GM19351 (cell line): ENCODE data around the gene MYOZ1.
"Not testable (repeated sequence)": the region's sequence is repeated elsewhere in the genome, so short reads cannot be mapped to it uniquely, and the experiment has no call there.

Experiments used
- ATAC-seq: cut with Tn5 transposase; IDR thresholded peaks from one replicate; pipeline ENCODE4 v1.9.1; 2021; ENCODE audit warnings: mild to moderate bottlenecking, moderate library complexity; ENCODE audit not compliant: unreplicated experiment

MYOZ1 gene

GRCh38 chr10:73641328-73642060 lies at the start of gene MYOZ1:
MYOZ1 (minus strand) TSS chr10:73641474; CDS start chr10:73640017, 1,457 bp downstream.
- no peak for ATAC-seq

GRCh38 chr10:73690755-73691154 lies 49.5 kb upstream of the MYOZ1 start:
- not testable (repeated sequence) for ATAC-seq

DNA sequence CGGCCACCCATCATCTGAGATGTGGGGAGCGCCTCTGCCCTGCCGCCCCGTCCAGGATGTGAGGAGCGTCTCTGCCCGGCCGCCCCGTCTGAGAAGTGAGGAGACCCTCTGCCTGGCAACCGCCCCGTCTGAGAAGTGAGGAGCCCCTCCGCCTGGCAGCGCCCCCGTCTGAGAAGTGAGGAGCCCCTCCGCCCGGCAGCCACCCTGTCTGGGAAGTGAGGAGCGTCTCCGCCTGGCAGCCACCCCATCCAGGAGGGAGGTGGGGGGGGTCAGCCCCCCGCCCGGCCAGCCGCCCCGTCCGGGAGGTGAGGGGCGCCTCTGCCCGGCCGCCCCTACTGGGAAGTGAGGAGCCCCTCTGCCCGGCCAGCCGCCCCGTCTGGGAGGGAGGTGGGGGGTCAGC lies 48.3 kb upstream of the MYOZ1 start:
- not testable (repeated sequence) for ATAC-seq

GRCh38 chr10:73687641-73688040 lies 46.4 kb upstream of the MYOZ1 start:
- not testable (repeated sequence) for ATAC-seq

GRCh38 chr10:73674546-73674945 lies 33.3 kb upstream of the MYOZ1 start:
- not testable (repeated sequence) for ATAC-seq

- ATAC-seq = not testable (repeated sequence)
Measured at GRCh38 chr10:73668378-73668777, 27.1 kb upstream of the MYOZ1 start.

DNA sequence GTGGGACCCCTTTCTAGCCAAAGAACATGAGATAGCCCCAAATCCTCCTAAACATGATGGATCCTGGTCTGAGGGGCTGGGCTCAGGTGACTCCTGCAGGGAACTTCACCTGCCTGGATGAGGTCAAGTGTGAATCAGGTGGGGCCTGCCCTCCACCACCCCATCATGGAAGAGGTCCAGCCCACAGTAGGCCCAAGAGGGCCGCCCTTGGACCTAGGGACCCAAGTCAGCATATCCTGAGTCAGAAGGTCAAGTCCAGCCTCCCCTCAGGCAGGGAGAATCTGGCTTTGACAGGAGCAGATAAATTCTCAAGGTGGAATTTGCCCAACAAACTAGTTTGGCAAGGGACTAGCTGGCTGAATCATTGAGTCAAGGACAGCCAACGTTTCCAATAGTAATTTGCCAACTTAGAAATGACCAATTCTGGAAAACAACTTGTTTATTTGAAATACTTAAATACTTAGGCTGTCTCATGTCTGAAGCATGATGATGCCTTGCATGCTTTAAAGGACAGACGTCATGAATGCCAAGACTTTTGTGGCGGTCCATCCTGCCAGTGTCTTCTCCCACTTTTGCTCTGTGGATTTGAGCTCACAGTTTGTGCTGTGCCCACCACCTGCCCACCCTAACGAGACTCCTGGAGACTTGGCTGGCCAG lies 25.0 kb upstream of the MYOZ1 start:
- not testable (repeated sequence) for ATAC-seq

GRCh38 chr10:73665581-73665980 lies 24.3 kb upstream of the MYOZ1 start:
- ATAC-seq = not testable (repeated sequence)

GRCh38 chr10:73664156-73665040 lies 23.1 kb upstream of the MYOZ1 start:
- not testable (repeated sequence) for ATAC-seq

- ATAC-seq = not testable (repeated sequence)
Measured at GRCh38 chr10:73663621-73664020, 22.3 kb upstream of the MYOZ1 start.

DNA sequence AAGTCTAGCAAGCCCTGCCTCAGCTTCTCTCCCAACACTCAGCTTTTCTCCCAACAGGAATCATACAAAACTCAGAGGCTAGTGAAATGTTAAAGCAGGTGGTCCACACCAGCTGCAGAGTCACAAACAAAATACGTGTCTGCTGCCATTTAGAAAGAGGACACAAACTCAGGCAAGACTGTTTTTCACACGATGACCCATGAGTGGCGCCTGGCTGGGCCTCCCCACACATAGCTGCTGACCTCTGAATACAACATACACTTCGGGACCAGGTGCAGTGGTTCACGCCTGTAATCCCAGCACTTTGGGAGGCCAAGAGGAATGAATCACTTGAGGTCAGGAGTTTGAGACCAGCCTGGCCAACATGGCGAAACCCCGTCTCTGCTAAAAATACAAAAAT lies 21.4 kb upstream of the MYOZ1 start:
- ATAC-seq = not testable (repeated sequence)

DNA sequence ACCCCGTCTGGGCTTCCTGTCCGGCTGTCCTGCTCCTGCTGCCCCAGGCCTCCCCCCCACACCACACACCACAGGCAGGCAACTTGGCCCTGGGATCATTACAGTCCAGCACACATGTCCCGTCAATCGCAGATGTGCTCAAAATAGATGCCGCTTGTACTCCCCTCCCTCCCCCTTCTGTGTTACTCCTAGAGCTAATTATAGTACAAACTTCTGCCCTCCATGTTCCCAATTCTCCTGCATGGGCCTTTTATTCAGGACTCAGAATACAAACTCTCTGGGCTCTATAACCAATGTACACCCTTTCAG lies 14.7 kb upstream of the MYOZ1 start, which contains the start of gene SYNPO2L:
Gene SYNPO2L (minus strand): TSS at position 40 of the 309 bp plus-strand sequence. CDS start 107 bp downstream, outside the sequence.
- no peak for ATAC-seq

GRCh38 chr10:73655257-73655989 lies 14.1 kb upstream of the MYOZ1 start:
- ATAC-seq = no peak

- ATAC-seq = no peak
Measured at GRCh38 chr10:73653701-73654100, 12.4 kb upstream of the MYOZ1 start.

DNA sequence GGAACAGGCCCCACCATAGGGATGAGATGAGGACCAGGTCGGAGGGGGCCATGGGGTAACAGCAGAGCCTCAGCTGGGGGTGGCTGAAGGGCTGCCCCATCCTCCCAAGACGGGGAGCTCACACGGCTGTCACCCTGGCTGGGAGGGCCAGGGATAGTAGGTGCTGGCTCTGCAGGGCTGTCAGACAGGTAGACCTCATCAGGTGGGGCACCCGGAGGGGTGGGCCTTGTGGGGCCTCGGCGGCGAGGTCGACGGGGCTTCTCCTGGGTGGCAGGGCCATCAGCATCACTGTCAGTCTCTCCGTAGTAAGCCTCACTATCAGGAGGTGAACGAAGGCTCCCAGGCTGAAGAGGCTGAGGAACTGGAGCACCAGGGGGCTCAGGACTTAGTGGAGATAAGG lies 11.9 kb upstream of the MYOZ1 start:
- no peak for ATAC-seq

- peak; percentile 50 for ATAC-seq
Measured at GRCh38 chr10:73650537-73651331, 9.5 kb upstream of the MYOZ1 start.

GRCh38 chr10:73649876-73650536 lies 8.7 kb upstream of the MYOZ1 start:
- no peak for ATAC-seq

GRCh38 chr10:73648975-73649829 lies 7.9 kb upstream of the MYOZ1 start:
- ATAC-seq = no peak
